Mesenchymal stem cell (in vitro differentiated cells and primary cell): ENCODE data around the gene GOSR2.
"Not testable (repeated sequence)": the region's sequence is repeated elsewhere in the genome, so short reads cannot be mapped to it uniquely, and the experiment has no call there.

ENCODE experiments used
- DNase-seq: peaks from one replicate; pipeline ENCODE4 v3.0.0-alpha.2; 2013
- H2AFZ ChIP-seq: one replicate; pipeline ENCODE4 v1.6.1; 2013; ENCODE audit warnings: low read depth, mild to moderate bottlenecking, control low read depth, inconsistent platforms, low read length, moderate library complexity
- H2AK5ac ChIP-seq: 2 replicates; pipeline ENCODE4 v1.6.1; 2013; ENCODE audit warnings: low read length, moderate library complexity, mild to moderate bottlenecking, inconsistent platforms; ENCODE audit not compliant: severe bottlenecking
- H2BK120ac ChIP-seq: one replicate; pipeline ENCODE4 v1.6.1; 2013; ENCODE audit warnings: low read depth, mild to moderate bottlenecking, inconsistent platforms, low read length, moderate library complexity
- H2BK12ac ChIP-seq, 2 experiments: one replicate each; pipeline ENCODE4 v1.6.1; 2013; ENCODE audit warnings: inconsistent platforms in 2 of 2, low read length in 2 of 2, mild to moderate bottlenecking in 2 of 2, moderate library complexity in 2 of 2, control low read depth in 1 of 2
- H2BK15ac ChIP-seq: one replicate; pipeline ENCODE4 v1.6.1; 2013; ENCODE audit warnings: mild to moderate bottlenecking, low read depth, inconsistent platforms; ENCODE audit not compliant: poor library complexity, severe bottlenecking
- H2BK5ac ChIP-seq: 2 replicates; pipeline ENCODE4 v1.6.1; 2013; ENCODE audit warnings: low read depth, mild to moderate bottlenecking, low read length, control low read depth, inconsistent platforms; ENCODE audit not compliant: poor library complexity, severe bottlenecking
- H3K14ac ChIP-seq, 2 experiments: one replicate each; pipeline ENCODE4 v1.6.1; 2013; ENCODE audit warnings: inconsistent platforms in 2 of 2, low read length in 2 of 2, control low read depth in 1 of 2, mild to moderate bottlenecking in 1 of 2, moderate library complexity in 1 of 2
- H3K18ac ChIP-seq, 2 experiments: one replicate each; pipeline ENCODE4 v1.6.1; 2013; ENCODE audit warnings: inconsistent platforms in 2 of 2, low read length in 2 of 2, control low read depth in 1 of 2, low read depth in 1 of 2, mild to moderate bottlenecking in 1 of 2
- H3K23ac ChIP-seq, 2 experiments: one replicate each; pipeline ENCODE4 v1.6.1; 2013; ENCODE audit warnings: inconsistent platforms in 2 of 2, low read length in 2 of 2, mild to moderate bottlenecking in 2 of 2, moderate library complexity in 2 of 2, control low read depth in 1 of 2
- H3K27ac ChIP-seq: 2 replicates; pipeline ENCODE4 v1.5.1; 2013; ENCODE audit warnings: mild to moderate bottlenecking, moderate library complexity, low read length, control low read depth, inconsistent platforms; ENCODE audit not compliant: poor library complexity, severe bottlenecking
- H3K27me3 ChIP-seq, 2 experiments: 2 replicates each; pipeline versions ENCODE4 v1.6.1 to v1.7.0; 2013; ENCODE audit warnings: low read length in 2 of 2, mild to moderate bottlenecking in 2 of 2, moderate library complexity in 2 of 2, control low read depth in 1 of 2, inconsistent platforms in 1 of 2; ENCODE audit not compliant: control insufficient read depth in 1 of 2, insufficient read depth in 1 of 2
- H3K36me3 ChIP-seq, 2 experiments: 2 replicates each; pipeline versions ENCODE4 v1.6.1 to v1.7.0; 2013; ENCODE audit warnings: low read length in 2 of 2, control low read depth in 1 of 2, inconsistent platforms in 1 of 2, low read depth in 1 of 2, mild to moderate bottlenecking in 1 of 2; ENCODE audit not compliant: insufficient read depth in 2 of 2, control insufficient read depth in 1 of 2
- H3K4ac ChIP-seq, 2 experiments: one replicate each; pipeline ENCODE4 v1.6.1; 2013; ENCODE audit warnings: inconsistent platforms in 2 of 2, low read length in 2 of 2, mild to moderate bottlenecking in 2 of 2, moderate library complexity in 2 of 2, control low read depth in 1 of 2, low read depth in 1 of 2
- H3K4me1 ChIP-seq: 2 replicates; pipeline ENCODE4 v1.6.1; 2013; ENCODE audit warnings: low read depth, low read length, control low read depth; ENCODE audit not compliant: control insufficient read depth, insufficient read depth
- H3K4me2 ChIP-seq: 2 replicates; pipeline ENCODE4 v1.6.1; 2013; ENCODE audit warnings: low read length, mild to moderate bottlenecking, inconsistent platforms; ENCODE audit not compliant: poor library complexity, severe bottlenecking
- H3K4me3 ChIP-seq, 2 experiments: 2 replicates each; pipeline versions ENCODE4 v1.5.1 to v1.7.0; 2013; ENCODE audit warnings: low read length in 2 of 2, mild to moderate bottlenecking in 2 of 2, control low read depth in 1 of 2, low read depth in 1 of 2; ENCODE audit not compliant: insufficient read depth in 1 of 2
- H3K79me1 ChIP-seq: replicated peaks from 2 replicates; pipeline ENCODE4 v1.6.1; 2013; ENCODE audit warnings: mild to moderate bottlenecking, control low read depth, low read length, inconsistent platforms; ENCODE audit not compliant: poor library complexity, severe bottlenecking
- H3K9ac ChIP-seq: 2 replicates; pipeline ENCODE4 v1.7.0; 2013; ENCODE audit warnings: mild to moderate bottlenecking, low read length, moderate library complexity
- H3K9me3 ChIP-seq: 2 replicates; pipeline ENCODE4 v1.7.0; 2013; ENCODE audit warnings: mild to moderate bottlenecking, low read length; ENCODE audit not compliant: control insufficient read depth
- H4K8ac ChIP-seq: one replicate; pipeline ENCODE4 v1.6.1; 2013; ENCODE audit warnings: inconsistent platforms, mild to moderate bottlenecking, low read length, moderate library complexity
- H4K91ac ChIP-seq: one replicate; pipeline ENCODE4 v1.6.1; 2013; ENCODE audit warnings: mild to moderate bottlenecking, low read length, inconsistent platforms
- WGBS: methylation state at CpG from one replicate; pipeline ENCODE4 v1.1.7; 2013; ENCODE audit warnings: mixed read lengths; 5-methylcytosine and 5-hydroxymethylcytosine counted together

GOSR2 gene

DNA sequence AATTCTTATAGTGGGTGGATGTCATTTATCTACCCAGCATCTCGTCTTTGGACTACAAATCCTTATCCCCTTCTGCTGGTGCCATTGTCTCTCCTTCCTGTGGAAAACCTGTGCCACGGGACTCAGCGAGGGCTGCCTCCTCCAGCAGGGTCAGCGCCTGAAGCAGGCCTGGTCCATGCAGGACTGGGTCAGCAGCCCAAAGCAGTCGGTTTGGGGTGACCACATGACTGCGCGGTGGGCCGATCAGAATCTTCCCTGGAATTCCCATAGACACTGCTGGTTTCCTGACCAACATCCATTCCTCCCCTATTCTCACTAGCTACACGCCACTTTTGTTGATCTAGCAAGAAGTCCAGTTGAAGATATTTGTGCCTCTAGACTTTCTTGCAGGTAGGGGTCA is 29.2 kb downstream of the GOSR2 start:
- H2BK5ac ChIP-seq, result no peak overlapping the region
- no peak overlapping the region for H3K9ac ChIP-seq
- H4K8ac ChIP-seq, result peak overlapping the region; percentile 24
- H3K14ac ChIP-seq, result no peak overlapping the region
- H2BK12ac ChIP-seq, result no peak overlapping the region
- H2BK120ac ChIP-seq, result no peak overlapping the region
- no peak overlapping the region for H2BK15ac ChIP-seq
- H3K4ac ChIP-seq, result no peak overlapping the region
- H3K79me1 ChIP-seq, result no peaks in the 10 kb centered on the region
- H2AK5ac ChIP-seq, result no peak overlapping the region
- H3K4me2 ChIP-seq, result no peak overlapping the region
- 94% methylated on average over 9 of the region's 9 CpGs for WGBS
- H3K27ac ChIP-seq, result no peak overlapping the region
- no peak for DNase-seq
- peaks cover 47 to 59% of the 10 kb centered on the region in 2 experiments for H3K27me3 ChIP-seq
- H3K36me3 ChIP-seq, result no peaks in the 10 kb centered on the region
- H3K4me3 ChIP-seq, result no peak overlapping the region
- H2AFZ ChIP-seq, result no peak overlapping the region
- H3K18ac ChIP-seq, result no peak overlapping the region
- H4K91ac ChIP-seq, result no peak overlapping the region
- H3K23ac ChIP-seq, result no peak overlapping the region
- no peaks in the 10 kb centered on the region for H3K4me1 ChIP-seq
- H3K9me3 ChIP-seq, result no peaks in the 10 kb centered on the region

DNA sequence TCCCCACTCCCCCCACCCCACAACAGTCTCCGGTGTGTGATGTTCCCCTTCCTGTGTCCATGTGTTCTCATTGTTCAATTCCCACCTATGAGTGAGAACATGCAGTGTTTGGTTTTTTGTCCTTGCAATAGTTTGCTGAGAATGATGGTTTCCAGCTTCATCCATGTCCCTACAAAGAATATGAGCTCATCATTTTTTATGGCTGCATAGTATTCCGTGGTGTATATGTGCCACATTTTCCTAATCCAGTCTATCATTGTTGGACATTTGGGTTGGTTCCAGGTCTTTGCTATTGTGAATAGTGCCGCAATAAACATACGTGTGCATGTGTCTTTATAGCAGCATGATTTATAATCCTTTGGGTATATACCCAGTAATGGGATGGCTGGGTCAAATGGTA is 30.2 kb downstream of the GOSR2 start:
- H3K9ac ChIP-seq, H4K91ac ChIP-seq, H2BK12ac ChIP-seq, H3K4me1 ChIP-seq, H2BK120ac ChIP-seq, H3K9me3 ChIP-seq, H2AFZ ChIP-seq, H3K4ac ChIP-seq, H3K4me3 ChIP-seq, H3K4me2 ChIP-seq, H2BK15ac ChIP-seq, DNase-seq, H4K8ac ChIP-seq, H3K79me1 ChIP-seq, H3K23ac ChIP-seq, H2AK5ac ChIP-seq, H3K14ac ChIP-seq, H3K18ac ChIP-seq, H2BK5ac ChIP-seq, H3K27ac ChIP-seq, H3K36me3 ChIP-seq: not testable (repeated sequence)
- peaks cover 48 to 58% of the 10 kb centered on the region in 2 experiments for H3K27me3 ChIP-seq
- 100% methylated on average over 2 of the region's 4 CpGs for WGBS

DNA sequence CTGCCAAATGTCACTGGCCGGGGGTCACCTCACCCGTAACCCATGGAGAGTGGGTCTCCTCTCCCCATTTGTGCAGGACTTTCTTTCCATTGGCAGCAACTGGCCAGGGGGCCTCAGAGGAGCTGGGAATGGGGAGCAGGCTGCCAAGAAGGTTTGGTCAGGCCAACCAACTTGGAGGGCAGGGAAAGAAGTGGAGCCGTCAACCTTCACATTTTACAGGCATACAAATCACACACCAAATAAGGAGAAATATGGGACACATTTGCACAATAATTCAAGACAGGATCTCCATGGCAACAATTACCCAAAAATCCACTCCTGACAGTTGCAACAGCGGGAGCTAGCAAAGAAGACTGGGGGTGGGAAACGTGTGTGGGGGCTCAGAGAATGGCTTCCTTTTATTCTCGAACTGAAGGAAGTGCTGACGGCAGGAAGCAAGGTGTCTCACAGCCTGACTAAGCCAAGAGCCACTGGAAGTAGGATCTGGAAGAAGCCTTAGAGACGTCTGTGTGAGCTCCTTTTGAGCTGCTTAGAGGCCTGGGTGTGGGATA is 35.2 kb downstream of the GOSR2 start:
- Histone ChIP-seq H3K14ac (no peak overlapping the region), H3K4me1 (peaks cover 2% of the 10 kb centered on the region), H3K27me3 (peaks cover 28 to 35% of the 10 kb centered on the region in 2 experiments), H3K79me1 (no peaks in the 10 kb centered on the region), H3K4me2 (no peak overlapping the region), H2BK5ac (no peak overlapping the region), H2AK5ac (no peak overlapping the region), H3K4me3 (no peak overlapping the region), H3K9me3 (peaks cover 8% of the 10 kb centered on the region), H3K9ac (no peak overlapping the region), H3K36me3 (no peaks in the 10 kb centered on the region), H2AFZ (no peak overlapping the region), H3K27ac (no peak overlapping the region), H4K91ac (no peak overlapping the region), H3K4ac (no peak overlapping the region), H3K18ac (no peak overlapping the region), H2BK12ac (no peak overlapping the region), H2BK15ac (no peak overlapping the region), H3K23ac (no peak overlapping the region), H4K8ac (no peak overlapping the region), H2BK120ac (no peak overlapping the region)
- 78% methylated on average over 7 of the region's 8 CpGs for WGBS
- DNase-seq, result no peak

DNA sequence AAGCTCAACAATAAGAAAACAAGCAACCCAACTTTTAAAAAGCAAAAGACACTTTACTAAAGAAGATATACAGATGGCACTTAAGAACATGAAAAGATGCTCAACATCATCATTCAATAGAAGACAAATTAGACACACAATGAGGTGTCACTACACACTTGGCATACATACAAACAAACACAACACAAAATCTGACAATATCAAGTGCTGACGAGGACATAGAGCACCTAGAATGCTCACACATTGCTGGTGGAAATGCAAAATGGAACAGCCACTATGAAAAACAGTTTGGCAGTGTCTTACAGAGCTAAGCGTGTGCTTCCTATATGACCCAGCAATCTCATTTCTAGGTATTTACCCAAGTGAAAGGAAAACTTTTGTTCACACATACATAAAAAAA is 37.2 kb downstream of the GOSR2 start:
- H3K27ac ChIP-seq, result no peak overlapping the region
- no peak overlapping the region for H4K8ac ChIP-seq
- H2BK15ac ChIP-seq, result no peak overlapping the region
- no peak overlapping the region for H3K4me3 ChIP-seq
- H3K36me3 ChIP-seq, result no peaks in the 10 kb centered on the region
- H3K9me3 ChIP-seq, result peaks cover 8% of the 10 kb centered on the region
- H3K14ac ChIP-seq, result no peak overlapping the region
- no peak overlapping the region for H3K23ac ChIP-seq
- H3K4me1 ChIP-seq, result peaks cover 2% of the 10 kb centered on the region
- no peak overlapping the region for H2AK5ac ChIP-seq
- H3K27me3 ChIP-seq, result peaks cover 39 to 46% of the 10 kb centered on the region in 2 experiments
- no peak for DNase-seq
- no peak overlapping the region for H4K91ac ChIP-seq
- no peak overlapping the region for H3K4ac ChIP-seq
- WGBS, result 33% methylated on average over 2 of the region's 2 CpGs
- no peak overlapping the region for H3K4me2 ChIP-seq
- no peaks in the 10 kb centered on the region for H3K79me1 ChIP-seq
- no peak overlapping the region for H2BK12ac ChIP-seq
- H3K9ac ChIP-seq, result no peak overlapping the region
- H2BK120ac ChIP-seq, result no peak overlapping the region
- no peak overlapping the region for H2BK5ac ChIP-seq
- H3K18ac ChIP-seq, result no peak overlapping the region
- H2AFZ ChIP-seq, result no peak overlapping the region
